Renal cortex interstitium (tissue), 11 donors: Measurements from ENCODE around the gene TSPAN9. TPM values are rescaled to one million over a fixed set of nuclear protein-coding genes. Genes with fewer than 3 reads are reported as not detected.
A peak's percentile ranks its signal among the peaks of the same experiment; 100 is the strongest.

ENCODE experiments used
- DNase-seq, 11 donors: peaks; one replicate each; pipeline ENCODE4 v3.0.0-alpha.2; 2013; ENCODE audit warnings: low read depth in 9 of 11, low spot score in 4 of 11; ENCODE audit errors: extremely low read depth in 1 of 11
- polyA plus RNA-seq, 3 donors: library from polyadenylated mRNA; unstranded; fragments of 120-200 nt; gene quantifications; one replicate each; pipeline ENCODE4 v1.2.1, GENCODE V29; 2013; ENCODE audit not compliant: insufficient read length in 3 of 3

TSPAN9 gene
- polyA plus RNA-seq, 3 donors = 78.2 to 90.6 (median 83.2) TPM

- DNase-seq = no peak
Observed at GRCh38 chr12:3110578-3110977, 33.4 kb downstream of the TSPAN9 start.

- DNase-seq = no peak
Observed at GRCh38 chr12:3113671-3114325, 36.6 kb downstream of the TSPAN9 start.

GRCh38 chr12:3114671-3115070 lies 37.5 kb downstream of the TSPAN9 start:
- no peak for DNase-seq

GRCh38 chr12:3115078-3115477 lies 37.9 kb downstream of the TSPAN9 start:
- no peak for DNase-seq

- DNase-seq = no peak
Observed at GRCh38 chr12:3116106-3116844, 39.1 kb downstream of the TSPAN9 start.

- DNase-seq = no peak
Observed at GRCh38 chr12:3117144-3117581, 40.0 kb downstream of the TSPAN9 start.

DNA sequence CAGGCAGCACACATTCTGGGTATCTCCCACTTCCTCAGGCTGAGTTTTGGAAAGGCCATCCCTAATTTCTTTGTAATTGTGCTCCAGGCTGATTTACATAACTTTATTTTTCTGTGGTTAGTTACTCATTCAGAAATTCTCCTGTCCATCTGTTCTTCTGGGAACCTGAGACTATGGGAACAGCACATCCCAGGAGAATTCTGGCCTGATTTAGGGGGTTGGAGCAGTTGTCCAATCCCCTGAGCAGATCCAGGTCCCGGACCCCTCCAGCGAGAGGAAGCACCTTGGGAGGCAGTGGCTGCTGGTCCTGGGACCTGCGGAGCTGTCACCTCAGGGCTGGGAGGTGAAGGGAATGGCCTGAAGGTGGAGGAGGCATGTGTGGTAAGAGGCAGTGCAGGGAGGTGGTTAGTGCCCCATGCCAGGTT lies 40.4 kb downstream of the TSPAN9 start:
- no peak for DNase-seq

GRCh38 chr12:3119192-3119755 lies 42.1 kb downstream of the TSPAN9 start:
- DNase-seq = no peak

DNA sequence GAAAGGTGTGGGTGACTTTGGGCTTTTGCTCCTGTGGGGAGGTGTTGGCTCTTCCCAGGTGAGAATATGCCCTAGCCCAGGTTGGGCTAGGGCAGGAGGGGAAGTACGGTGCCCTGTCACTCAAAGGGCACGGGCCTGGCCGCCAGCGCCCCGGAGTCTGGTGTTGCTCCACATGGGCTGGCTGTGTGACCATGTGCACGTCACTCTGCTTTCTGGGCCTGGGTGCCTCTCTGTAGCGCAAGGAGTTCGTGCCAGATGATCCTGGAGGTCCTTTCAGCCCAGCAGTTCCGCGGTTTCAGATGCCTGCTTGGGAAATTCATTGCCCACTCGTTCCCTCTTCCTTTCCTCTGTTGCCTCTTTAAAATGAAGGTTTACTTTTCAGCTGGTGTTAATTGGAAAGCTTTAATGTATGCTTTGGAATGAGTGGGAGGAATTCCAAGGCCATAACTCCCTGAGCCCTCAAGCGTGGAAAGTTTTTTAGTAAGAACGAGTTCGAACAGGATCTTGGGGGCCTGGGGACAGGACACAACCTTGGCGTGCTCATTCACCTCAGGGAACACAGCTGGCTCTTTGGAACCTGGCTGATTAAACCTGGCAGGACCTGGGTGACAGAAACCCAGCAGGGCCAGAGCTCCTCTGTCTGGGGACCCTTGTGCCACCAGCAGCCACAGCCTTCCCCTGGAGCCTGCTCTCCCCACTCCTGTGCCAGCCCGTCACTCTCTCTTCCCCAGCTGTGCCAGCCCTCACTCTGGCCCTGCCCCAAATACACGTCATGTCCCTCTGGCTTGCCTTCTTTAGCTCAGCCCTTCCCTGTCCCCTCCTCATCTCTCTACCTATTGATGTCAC lies 42.8 kb downstream of the TSPAN9 start:
- DNase-seq = peak in 7 of 11 donors; percentile 67 to 90 (median 82)

DNA sequence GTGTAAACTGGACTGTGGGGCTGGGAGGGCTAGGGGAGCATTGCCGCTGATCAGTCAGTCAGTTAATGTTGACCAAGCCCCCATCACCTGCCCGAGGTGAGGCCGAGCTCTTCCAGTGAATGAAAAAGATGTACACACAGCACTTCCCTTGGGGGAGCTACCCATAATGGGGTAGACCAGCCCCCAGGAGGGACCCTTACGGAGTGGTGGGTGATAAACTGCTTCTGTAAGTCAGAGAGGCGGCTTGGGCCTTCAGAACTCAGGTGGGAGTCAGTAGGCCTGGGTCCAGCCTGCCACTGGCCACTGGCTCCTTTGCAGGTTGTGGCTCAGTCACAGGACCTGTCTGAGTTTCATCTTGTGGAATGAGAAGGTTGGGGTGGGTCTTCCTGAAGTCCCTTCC lies 43.5 kb downstream of the TSPAN9 start:
- no peak for DNase-seq

DNA sequence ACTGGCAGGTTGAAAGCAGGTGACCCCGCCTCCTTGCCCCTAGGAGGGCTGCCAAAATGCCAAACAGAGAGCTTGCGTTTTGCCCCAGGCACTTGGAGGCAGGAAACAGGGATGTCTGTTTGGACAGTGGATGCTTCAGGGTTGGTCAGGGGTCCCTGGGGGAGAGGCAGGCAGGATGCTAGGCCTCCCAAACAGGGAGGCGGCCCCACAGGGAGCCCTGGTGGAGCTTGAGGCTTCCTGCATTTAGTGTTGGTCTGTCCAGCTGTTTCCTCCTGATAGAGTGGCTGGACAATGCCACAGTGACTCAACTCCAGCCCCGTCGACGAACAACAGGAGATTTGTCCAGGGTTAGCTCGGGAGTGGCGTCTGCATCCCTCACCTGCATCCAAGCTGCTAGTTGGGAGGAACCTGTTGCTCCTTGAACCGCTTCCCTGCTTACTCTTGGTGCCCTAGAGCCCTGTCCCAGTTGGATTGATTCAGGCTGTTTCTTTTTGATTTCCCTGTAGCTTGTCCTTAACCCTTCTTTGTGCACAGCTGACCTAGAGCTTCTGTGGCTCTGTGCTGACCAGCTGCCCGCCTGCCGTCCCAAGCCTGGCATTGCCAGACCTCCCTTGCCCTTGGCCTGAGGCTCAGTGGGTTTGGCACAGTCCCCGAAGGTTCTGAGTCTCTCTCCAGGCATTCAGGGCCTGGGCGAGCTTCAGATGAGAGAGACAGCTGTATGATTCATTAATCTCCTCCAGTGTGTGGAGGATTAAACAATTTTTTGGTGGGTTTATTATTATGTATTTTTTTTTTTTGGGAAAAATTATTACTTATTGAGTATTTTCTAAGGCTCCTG lies 45.9 kb downstream of the TSPAN9 start:
- no peak for DNase-seq

DNA sequence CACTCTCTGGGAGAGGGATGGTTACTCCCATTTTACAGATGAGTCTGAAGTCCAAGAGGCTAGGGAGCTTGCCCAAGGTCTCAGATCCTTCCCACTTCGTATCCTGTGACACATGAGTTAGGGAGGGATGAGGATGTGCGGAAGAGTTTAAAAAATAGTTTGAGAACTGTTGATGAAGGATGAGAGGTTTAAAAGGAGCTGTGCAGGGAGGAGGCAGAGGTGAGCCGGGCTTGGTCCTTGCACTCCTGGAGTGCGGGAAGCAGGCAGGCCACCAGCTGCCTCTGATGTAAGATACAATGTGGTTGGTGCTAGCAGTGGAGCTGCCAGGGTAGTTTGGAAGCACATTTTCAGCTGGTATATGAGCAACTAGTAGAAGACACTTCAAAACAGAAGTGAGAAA lies 46.5 kb downstream of the TSPAN9 start:
- no peak for DNase-seq

- DNase-seq = no peak
Observed at GRCh38 chr12:3124917-3125316, 47.7 kb downstream of the TSPAN9 start.

GRCh38 chr12:3125674-3126073 lies 48.5 kb downstream of the TSPAN9 start:
- DNase-seq = no peak

GRCh38 chr12:3127832-3128231 lies 50.7 kb downstream of the TSPAN9 start:
- DNase-seq = no peak

DNA sequence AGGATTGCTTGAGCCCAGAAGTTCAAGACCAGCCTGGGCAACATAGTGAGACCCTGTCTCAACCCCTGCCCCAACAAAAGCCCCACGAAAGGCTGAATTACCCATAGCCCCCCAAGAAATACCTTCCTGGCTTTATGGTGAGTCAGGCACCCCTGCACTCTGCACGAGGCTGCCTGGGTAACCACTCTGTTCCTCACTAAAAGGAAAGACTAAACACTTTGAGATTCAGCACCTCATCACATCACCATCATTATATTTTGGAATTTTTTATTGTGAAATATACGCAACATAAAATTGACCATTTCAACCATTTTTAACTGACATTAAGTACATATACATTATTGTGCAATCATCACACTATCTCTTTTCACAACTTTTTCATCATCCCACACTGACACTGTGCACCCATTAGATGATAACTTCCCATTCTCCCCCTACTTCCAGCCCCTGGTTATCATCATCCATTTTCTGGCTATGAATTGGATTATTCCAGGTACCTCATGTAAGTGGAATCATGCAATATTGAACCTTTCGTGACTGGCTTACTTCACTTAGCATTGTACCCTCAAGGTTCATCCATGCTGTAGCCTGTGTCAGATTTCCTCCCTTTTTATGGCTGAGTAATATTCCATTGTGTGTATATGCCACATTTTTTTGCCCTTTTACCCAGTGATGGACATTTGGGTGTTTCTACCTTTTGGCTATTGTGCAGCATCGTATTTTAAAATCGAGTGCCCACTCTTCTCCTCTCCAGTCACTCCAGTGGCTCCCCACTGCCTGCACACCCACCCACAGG lies 51.5 kb downstream of the TSPAN9 start:
- no peak for DNase-seq

- no peak for DNase-seq
Observed at GRCh38 chr12:3129301-3130056, 52.3 kb downstream of the TSPAN9 start.
